ENCODE data around the gene OPCML. TPM values are rescaled to one million over a fixed set of nuclear protein-coding genes. Genes with fewer than 3 reads are reported as not detected.

Gene OPCML
- polyA plus RNA-seq, 1 donor from 2014 or later = 11.6 TPM

GRCh38 chr11:132445859-132446291, 1086.4 kb downstream of the OPCML start:
- Histone ChIP-seq H3K27me3 (ENCODE audit: insufficient read depth, low read depth, low read length) (no peaks in the 10 kb centered on the region), H3K4me3 (ENCODE audit: low read length) (no peak overlapping the region), H3K36me3 (ENCODE audit: insufficient read depth, low read length) (no peaks in the 10 kb centered on the region), H3K9me2 (ENCODE audit: insufficient read depth, low read length) (no peaks in the 10 kb centered on the region), H4K20me1 (ENCODE audit: insufficient read depth) (no peaks in the 10 kb centered on the region), H3K79me2 (replicated peaks; ENCODE audit: insufficient read depth, low read length) (no peaks in the 10 kb centered on the region), H3K27ac (ENCODE audit: low read length) (no peak overlapping the region), H3K9me3 (ENCODE audit: low read length) (no peaks in the 10 kb centered on the region), H2AFZ (ENCODE audit: low read depth, low read length) (no peak overlapping the region), H3K9ac (ENCODE audit: low read length) (no peak overlapping the region), H3K4me2 (ENCODE audit: low read length) (no peak overlapping the region), H3F3A (ENCODE audit: insufficient read depth, low read length, poor library complexity, severe bottlenecking) (no peaks in the 10 kb centered on the region)
- TF ChIP-seq, protein P1, sequence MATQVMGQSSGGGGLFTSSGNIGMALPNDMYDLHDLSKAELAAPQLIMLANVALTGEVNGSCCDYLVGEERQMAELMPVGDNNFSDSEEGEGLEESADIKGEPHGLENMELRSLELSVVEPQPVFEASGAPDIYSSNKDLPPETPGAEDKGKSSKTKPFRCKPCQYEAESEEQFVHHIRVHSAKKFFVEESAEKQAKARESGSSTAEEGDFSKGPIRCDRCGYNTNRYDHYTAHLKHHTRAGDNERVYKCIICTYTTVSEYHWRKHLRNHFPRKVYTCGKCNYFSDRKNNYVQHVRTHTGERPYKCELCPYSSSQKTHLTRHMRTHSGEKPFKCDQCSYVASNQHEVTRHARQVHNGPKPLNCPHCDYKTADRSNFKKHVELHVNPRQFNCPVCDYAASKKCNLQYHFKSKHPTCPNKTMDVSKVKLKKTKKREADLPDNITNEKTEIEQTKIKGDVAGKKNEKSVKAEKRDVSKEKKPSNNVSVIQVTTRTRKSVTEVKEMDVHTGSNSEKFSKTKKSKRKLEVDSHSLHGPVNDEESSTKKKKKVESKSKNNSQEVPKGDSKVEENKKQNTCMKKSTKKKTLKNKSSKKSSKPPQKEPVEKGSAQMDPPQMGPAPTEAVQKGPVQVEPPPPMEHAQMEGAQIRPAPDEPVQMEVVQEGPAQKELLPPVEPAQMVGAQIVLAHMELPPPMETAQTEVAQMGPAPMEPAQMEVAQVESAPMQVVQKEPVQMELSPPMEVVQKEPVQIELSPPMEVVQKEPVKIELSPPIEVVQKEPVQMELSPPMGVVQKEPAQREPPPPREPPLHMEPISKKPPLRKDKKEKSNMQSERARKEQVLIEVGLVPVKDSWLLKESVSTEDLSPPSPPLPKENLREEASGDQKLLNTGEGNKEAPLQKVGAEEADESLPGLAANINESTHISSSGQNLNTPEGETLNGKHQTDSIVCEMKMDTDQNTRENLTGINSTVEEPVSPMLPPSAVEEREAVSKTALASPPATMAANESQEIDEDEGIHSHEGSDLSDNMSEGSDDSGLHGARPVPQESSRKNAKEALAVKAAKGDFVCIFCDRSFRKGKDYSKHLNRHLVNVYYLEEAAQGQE (IDR thresholded peaks at IDR 0.05; ENCODE audit: borderline replicate concordance) = no peak
- no peak for TF ChIP-seq SMC3 (conservative IDR thresholded peaks at IDR 0.05; ENCODE audit: poor library complexity)

DNA sequence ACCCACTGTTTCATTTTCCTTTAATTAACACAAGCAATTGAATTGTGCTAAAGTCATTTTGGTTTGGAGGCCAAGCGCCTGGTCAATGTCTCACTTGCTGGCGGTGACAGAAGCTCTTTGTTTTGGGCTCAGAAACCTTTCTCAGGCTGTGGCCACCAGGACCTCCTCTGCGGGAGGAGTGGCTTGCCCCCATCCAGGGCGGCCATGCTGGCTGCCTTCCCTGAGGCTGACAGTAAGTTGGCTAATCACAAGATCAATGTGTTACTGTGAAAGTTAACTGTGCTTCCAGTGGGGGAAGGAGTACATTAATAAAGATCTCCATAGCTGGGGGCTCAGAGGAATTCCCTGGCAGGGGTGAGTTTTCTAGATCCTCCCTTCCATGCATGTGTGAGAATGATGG, 1087.4 kb downstream of the OPCML start:
- Histone ChIP-seq H3K9me2 (ENCODE audit: insufficient read depth, low read length) (no peaks in the 10 kb centered on the region), H3K4me2 (ENCODE audit: low read length) (no peak overlapping the region), H3K9ac (ENCODE audit: low read length) (no peak overlapping the region), H3K36me3 (ENCODE audit: insufficient read depth, low read length) (no peaks in the 10 kb centered on the region), H3K4me3 (ENCODE audit: low read length) (no peak overlapping the region), H3F3A (ENCODE audit: insufficient read depth, low read length, poor library complexity, severe bottlenecking) (no peaks in the 10 kb centered on the region), H3K27me3 (ENCODE audit: insufficient read depth, low read depth, low read length) (no peaks in the 10 kb centered on the region), H3K79me2 (replicated peaks; ENCODE audit: insufficient read depth, low read length) (no peaks in the 10 kb centered on the region), H4K20me1 (ENCODE audit: insufficient read depth) (no peaks in the 10 kb centered on the region), H2AFZ (ENCODE audit: low read depth, low read length) (no peak overlapping the region), H3K9me3 (ENCODE audit: low read length) (no peaks in the 10 kb centered on the region), H3K27ac (ENCODE audit: low read length) (no peak overlapping the region)
- TF ChIP-seq POLR2AphosphoS5 (IDR thresholded peaks at IDR 0.05) (no peak), MXI1 (conservative IDR thresholded peaks at IDR 0.05; ENCODE audit: poor library complexity, severe bottlenecking) (no peak), EZH2 (IDR thresholded peaks at IDR 0.05; ENCODE audit: borderline replicate concordance, insufficient read depth, low read length, poor library complexity, severe bottlenecking) (no peak), TAF1 (IDR thresholded peaks at IDR 0.05; ENCODE audit: low read depth) (no peak), CTCF (IDR thresholded peaks at IDR 0.05; ENCODE audit: poor library complexity, severe bottlenecking) (no peak), RAD21 (conservative IDR thresholded peaks at IDR 0.05) (no peak), EP300 (conservative IDR thresholded peaks at IDR 0.05; ENCODE audit: poor library complexity, severe bottlenecking) (no peak), SMC3 (conservative IDR thresholded peaks at IDR 0.05; ENCODE audit: poor library complexity) (no peak)
- TF ChIP-seq, protein P1 (IDR thresholded peaks at IDR 0.05; ENCODE audit: borderline replicate concordance) = no peak
